HEK293 (cell line): ENCODE measurements around the gene ADRA2C.

ENCODE experiments used
- CTCF ChIA-PET: fragments of 350-600 bp; formaldehyde crosslinking; extraction: SDS; loops from one replicate; lab custom pipeline; 2021; ENCODE audit warnings: antibody characterized with exemption; lab: Yijun Ruan, JAX
- POLR2A ChIA-PET: fragments of 300-600 bp; formaldehyde crosslinking; extraction: SDS; loops from one replicate; lab custom pipeline; 2020; ENCODE audit warnings: antibody characterized with exemption, inconsistent platforms; lab: Yijun Ruan, JAX
- H3K27ac ChIP-seq: fragments of 200-500 bp; sonication (Bioruptor generic); 2 replicates; pipeline ENCODE4 v1.5.1; 2014; ENCODE audit warnings: low read depth, low read length, control low read depth, inconsistent platforms; ENCODE audit errors: extremely low read depth
- H3K36me3 ChIP-seq, 2 experiments: fragments of 200-500 bp in 1 of 2; sonication (Bioruptor generic) in 1 of 2; 1 replicate in 1 of 2; 2 replicates in 1 of 2; pipeline ENCODE4 v1.5.1; 2014 to 2017; ENCODE audit warnings: inconsistent platforms in 2 of 2, low read length in 2 of 2; ENCODE audit not compliant: control insufficient read depth in 2 of 2, insufficient read depth in 1 of 2
- H3K4me1 ChIP-seq: fragments of 200-500 bp; sonication (Bioruptor generic); 2 replicates; pipeline ENCODE4 v1.5.1; 2014; ENCODE audit warnings: mild to moderate bottlenecking, low read length, inconsistent platforms; ENCODE audit not compliant: control insufficient read depth, insufficient read depth
- H3K4me3 ChIP-seq: 2 replicates; pipeline ENCODE4 v1.5.1; 2011; ENCODE audit warnings: low read depth, mild to moderate bottlenecking, control low read depth, low read length, moderate library complexity
- H3K9me3 ChIP-seq: fragments of 200-500 bp; sonication (Bioruptor generic); 2 replicates; pipeline ENCODE4 v1.5.1; 2014; ENCODE audit warnings: low read depth, low read length, inconsistent platforms; ENCODE audit not compliant: control insufficient read depth, insufficient read depth
- RBAK ChIP-seq: fragments of 450-650 bp; formaldehyde crosslinking; IDR thresholded peaks from 2 replicates; pipeline ENCODE4 v1.5.1; 2016; ENCODE audit warnings: missing biosample characterization, missing genetic modification characterization
- YY2 ChIP-seq: fragments of 450-650 bp; formaldehyde crosslinking; IDR thresholded peaks from 2 replicates; pipeline ENCODE4 v1.5.1; 2016; ENCODE audit warnings: missing biosample characterization, missing genetic modification characterization
- ZBTB1 ChIP-seq: fragments of 450-650 bp; formaldehyde crosslinking; IDR thresholded peaks from 2 replicates; pipeline ENCODE4 v1.5.1; 2016; ENCODE audit warnings: missing biosample characterization, missing genetic modification characterization
- ZBTB20 ChIP-seq: fragments of 450-650 bp; formaldehyde crosslinking; IDR thresholded peaks from 2 replicates; pipeline ENCODE4 v1.5.1; 2016; ENCODE audit warnings: missing biosample characterization, missing genetic modification characterization
- ZBTB21 ChIP-seq: fragments of 450-650 bp; formaldehyde crosslinking; IDR thresholded peaks from 2 replicates; pipeline ENCODE4 v1.5.1; 2017; ENCODE audit warnings: missing biosample characterization, missing genetic modification characterization
- ZNF146 ChIP-seq: fragments of 450-650 bp; formaldehyde crosslinking; IDR thresholded peaks from 2 replicates; pipeline ENCODE4 v1.5.1; 2016; ENCODE audit warnings: missing biosample characterization, missing genetic modification characterization
- ZNF211 ChIP-seq: fragments of 450-650 bp; formaldehyde crosslinking; IDR thresholded peaks from 2 replicates; pipeline ENCODE4 v1.5.1; 2016; ENCODE audit warnings: low read depth, missing biosample characterization, missing genetic modification characterization
- ZNF311 ChIP-seq: fragments of 450-650 bp; formaldehyde crosslinking; IDR thresholded peaks from 2 replicates; pipeline ENCODE4 v1.5.1; 2017; ENCODE audit warnings: missing biosample characterization, missing genetic modification characterization, borderline replicate concordance
- ZNF416 ChIP-seq: fragments of 450-650 bp; formaldehyde crosslinking; IDR thresholded peaks from 2 replicates; pipeline ENCODE4 v1.5.1; 2016; ENCODE audit warnings: missing biosample characterization, missing genetic modification characterization
- ZNF423 ChIP-seq: fragments of 450-650 bp; formaldehyde crosslinking; IDR thresholded peaks from 2 replicates; pipeline ENCODE4 v1.5.1; 2016; ENCODE audit warnings: missing biosample characterization, missing genetic modification characterization
- ZNF48 ChIP-seq: fragments of 450-650 bp; formaldehyde crosslinking; IDR thresholded peaks from 2 replicates; pipeline ENCODE4 v1.5.1; 2016; ENCODE audit warnings: missing biosample characterization, missing genetic modification characterization
- ZNF501 ChIP-seq: fragments of 450-650 bp; formaldehyde crosslinking; IDR thresholded peaks from 2 replicates; pipeline ENCODE4 v1.5.1; 2016; ENCODE audit warnings: missing biosample characterization, missing genetic modification characterization
- ZNF658 ChIP-seq: fragments of 450-650 bp; formaldehyde crosslinking; IDR thresholded peaks from 2 replicates; pipeline ENCODE4; 2016; ENCODE audit warnings: missing biosample characterization, missing genetic modification characterization
- ZNF76 ChIP-seq: fragments of 450-650 bp; formaldehyde crosslinking; IDR thresholded peaks from 2 replicates; pipeline ENCODE4; 2016; ENCODE audit warnings: low read depth, missing biosample characterization, missing genetic modification characterization, borderline replicate concordance
- TF ChIP-seq, protein P1 (sequence below): fragments of 450-650 bp; formaldehyde crosslinking; IDR thresholded peaks from 2 replicates; pipeline ENCODE4 v1.5.1; 2016; ENCODE audit warnings: missing biosample characterization, missing genetic modification characterization, borderline replicate concordance
- TF ChIP-seq, protein P2 (sequence below): fragments of 450-650 bp; formaldehyde crosslinking; IDR thresholded peaks from 2 replicates; pipeline ENCODE4 v1.5.1; 2016; ENCODE audit warnings: missing biosample characterization, missing genetic modification characterization
- TF ChIP-seq, protein P3 (sequence below): fragments of 450-650 bp; formaldehyde crosslinking; IDR thresholded peaks from 2 replicates; pipeline ENCODE4 v1.5.1; 2016; ENCODE audit warnings: missing biosample characterization, missing genetic modification characterization
- TF ChIP-seq, protein P4 (sequence below): fragments of 450-650 bp; formaldehyde crosslinking; IDR thresholded peaks from 2 replicates; pipeline ENCODE4 v1.5.1; 2016; ENCODE audit warnings: missing biosample characterization, missing genetic modification characterization

The ADRA2C gene

DNA sequence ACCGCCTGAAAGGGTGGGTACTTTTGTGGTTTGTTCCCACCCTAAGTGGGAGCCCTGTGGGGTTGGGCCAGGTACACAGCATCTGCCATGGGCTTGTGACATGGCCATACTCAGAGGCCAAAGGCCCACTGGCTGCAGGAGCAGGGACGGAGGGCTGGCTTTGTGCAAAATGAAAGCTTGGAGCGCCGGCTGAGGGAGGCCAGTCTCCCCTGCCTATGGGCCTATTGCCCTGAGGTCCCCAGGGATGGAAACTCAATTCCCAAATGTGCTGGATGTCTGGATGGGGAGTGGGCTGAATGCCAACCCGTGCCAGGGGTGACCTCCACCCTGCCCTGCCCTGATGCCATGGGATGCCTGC, 10.8 kb downstream of the ADRA2C start:
- CTCF ChIA-PET: no interaction called here
- H3K4me3 ChIP-seq: no peak overlapping the region
- TF ChIP-seq, protein P1, sequence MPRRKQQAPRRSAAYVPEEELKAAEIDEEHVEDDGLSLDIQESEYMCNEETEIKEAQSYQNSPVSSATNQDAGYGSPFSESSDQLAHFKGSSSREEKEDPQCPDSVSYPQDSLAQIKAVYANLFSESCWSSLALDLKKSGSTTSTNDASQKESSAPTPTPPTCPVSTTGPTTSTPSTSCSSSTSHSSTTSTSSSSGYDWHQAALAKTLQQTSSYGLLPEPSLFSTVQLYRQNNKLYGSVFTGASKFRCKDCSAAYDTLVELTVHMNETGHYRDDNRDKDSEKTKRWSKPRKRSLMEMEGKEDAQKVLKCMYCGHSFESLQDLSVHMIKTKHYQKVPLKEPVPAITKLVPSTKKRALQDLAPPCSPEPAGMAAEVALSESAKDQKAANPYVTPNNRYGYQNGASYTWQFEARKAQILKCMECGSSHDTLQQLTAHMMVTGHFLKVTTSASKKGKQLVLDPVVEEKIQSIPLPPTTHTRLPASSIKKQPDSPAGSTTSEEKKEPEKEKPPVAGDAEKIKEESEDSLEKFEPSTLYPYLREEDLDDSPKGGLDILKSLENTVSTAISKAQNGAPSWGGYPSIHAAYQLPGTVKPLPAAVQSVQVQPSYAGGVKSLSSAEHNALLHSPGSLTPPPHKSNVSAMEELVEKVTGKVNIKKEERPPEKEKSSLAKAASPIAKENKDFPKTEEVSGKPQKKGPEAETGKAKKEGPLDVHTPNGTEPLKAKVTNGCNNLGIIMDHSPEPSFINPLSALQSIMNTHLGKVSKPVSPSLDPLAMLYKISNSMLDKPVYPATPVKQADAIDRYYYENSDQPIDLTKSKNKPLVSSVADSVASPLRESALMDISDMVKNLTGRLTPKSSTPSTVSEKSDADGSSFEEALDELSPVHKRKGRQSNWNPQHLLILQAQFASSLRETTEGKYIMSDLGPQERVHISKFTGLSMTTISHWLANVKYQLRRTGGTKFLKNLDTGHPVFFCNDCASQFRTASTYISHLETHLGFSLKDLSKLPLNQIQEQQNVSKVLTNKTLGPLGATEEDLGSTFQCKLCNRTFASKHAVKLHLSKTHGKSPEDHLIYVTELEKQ (tag by site-specific recombination): no peak
- no peak for TF ChIP-seq YY2 (tag by site-specific recombination)
- H3K36me3 ChIP-seq: no peaks in the 10 kb centered on the region
- no peaks in the 10 kb centered on the region for H3K4me1 ChIP-seq
- H3K9me3 ChIP-seq: no peaks in the 10 kb centered on the region
- POLR2A ChIA-PET: no interaction called here
- no peak overlapping the region for H3K27ac ChIP-seq

DNA sequence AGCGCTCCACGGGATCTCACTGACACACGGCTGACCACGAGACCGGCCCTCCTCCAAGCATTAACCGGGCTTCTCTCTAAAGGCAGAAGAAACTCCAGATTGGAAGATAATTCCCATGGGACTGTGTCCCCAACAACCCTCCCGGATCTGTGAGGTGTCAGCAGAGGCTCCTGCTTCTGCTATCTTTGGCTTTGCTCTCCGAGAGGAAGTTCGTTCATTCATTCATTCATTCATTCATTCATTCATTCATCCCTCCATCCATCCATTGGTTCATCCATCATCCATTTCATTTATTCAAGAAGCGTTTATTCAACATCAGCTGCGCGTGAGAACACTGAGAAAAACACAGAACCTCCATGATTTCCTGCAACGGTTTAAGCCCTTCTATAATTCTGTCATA, 11.5 kb downstream of the ADRA2C start:
- H3K4me1 ChIP-seq: no peaks in the 10 kb centered on the region
- no peak overlapping the region for H3K4me3 ChIP-seq
- no peak for TF ChIP-seq ZBTB1 (tag by site-specific recombination)
- no peak for TF ChIP-seq RBAK
- TF ChIP-seq ZNF311 (tag by site-specific recombination): no peak
- TF ChIP-seq, protein P2, sequence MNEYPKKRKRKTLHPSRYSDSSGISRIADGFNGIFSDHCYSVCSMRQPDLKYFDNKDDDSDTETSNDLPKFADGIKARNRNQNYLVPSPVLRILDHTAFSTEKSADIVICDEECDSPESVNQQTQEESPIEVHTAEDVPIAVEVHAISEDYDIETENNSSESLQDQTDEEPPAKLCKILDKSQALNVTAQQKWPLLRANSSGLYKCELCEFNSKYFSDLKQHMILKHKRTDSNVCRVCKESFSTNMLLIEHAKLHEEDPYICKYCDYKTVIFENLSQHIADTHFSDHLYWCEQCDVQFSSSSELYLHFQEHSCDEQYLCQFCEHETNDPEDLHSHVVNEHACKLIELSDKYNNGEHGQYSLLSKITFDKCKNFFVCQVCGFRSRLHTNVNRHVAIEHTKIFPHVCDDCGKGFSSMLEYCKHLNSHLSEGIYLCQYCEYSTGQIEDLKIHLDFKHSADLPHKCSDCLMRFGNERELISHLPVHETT (tag by site-specific recombination): no peak
- TF ChIP-seq ZNF501 (tag by site-specific recombination): no peak
- TF ChIP-seq ZBTB20 (tag by site-specific recombination): no peak
- no peak for TF ChIP-seq ZNF211 (tag by site-specific recombination)
- no peak for TF ChIP-seq ZBTB21
- no peak for TF ChIP-seq ZNF146 (tag by site-specific recombination)
- no peak for TF ChIP-seq ZNF76 (tag by site-specific recombination)
- TF ChIP-seq, protein P3, sequence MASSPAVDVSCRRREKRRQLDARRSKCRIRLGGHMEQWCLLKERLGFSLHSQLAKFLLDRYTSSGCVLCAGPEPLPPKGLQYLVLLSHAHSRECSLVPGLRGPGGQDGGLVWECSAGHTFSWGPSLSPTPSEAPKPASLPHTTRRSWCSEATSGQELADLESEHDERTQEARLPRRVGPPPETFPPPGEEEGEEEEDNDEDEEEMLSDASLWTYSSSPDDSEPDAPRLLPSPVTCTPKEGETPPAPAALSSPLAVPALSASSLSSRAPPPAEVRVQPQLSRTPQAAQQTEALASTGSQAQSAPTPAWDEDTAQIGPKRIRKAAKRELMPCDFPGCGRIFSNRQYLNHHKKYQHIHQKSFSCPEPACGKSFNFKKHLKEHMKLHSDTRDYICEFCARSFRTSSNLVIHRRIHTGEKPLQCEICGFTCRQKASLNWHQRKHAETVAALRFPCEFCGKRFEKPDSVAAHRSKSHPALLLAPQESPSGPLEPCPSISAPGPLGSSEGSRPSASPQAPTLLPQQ (tag by site-specific recombination): no peak
- TF ChIP-seq, protein P4, sequence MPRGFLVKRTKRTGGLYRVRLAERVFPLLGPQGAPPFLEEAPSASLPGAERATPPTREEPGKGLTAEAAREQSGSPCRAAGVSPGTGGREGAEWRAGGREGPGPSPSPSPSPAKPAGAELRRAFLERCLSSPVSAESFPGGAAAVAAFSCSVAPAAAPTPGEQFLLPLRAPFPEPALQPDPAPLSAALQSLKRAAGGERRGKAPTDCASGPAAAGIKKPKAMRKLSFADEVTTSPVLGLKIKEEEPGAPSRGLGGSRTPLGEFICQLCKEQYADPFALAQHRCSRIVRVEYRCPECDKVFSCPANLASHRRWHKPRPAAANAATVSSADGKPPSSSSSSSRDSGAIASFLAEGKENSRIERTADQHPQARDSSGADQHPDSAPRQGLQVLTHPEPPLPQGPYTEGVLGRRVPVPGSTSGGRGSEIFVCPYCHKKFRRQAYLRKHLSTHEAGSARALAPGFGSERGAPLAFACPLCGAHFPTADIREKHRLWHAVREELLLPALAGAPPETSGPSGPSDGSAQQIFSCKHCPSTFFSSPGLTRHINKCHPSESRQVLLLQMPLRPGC: no peak
- no peak for TF ChIP-seq ZNF48 (tag by site-specific recombination)
- no peak for TF ChIP-seq ZNF423 (tag by site-specific recombination)
- TF ChIP-seq ZNF658: no peak
- TF ChIP-seq ZNF416 (tag by site-specific recombination): no peak
- no peaks in the 10 kb centered on the region for H3K36me3 ChIP-seq
- no peak overlapping the region for H3K27ac ChIP-seq
- CTCF ChIA-PET: no interaction called here
- POLR2A ChIA-PET: no interaction called here
- no peaks in the 10 kb centered on the region for H3K9me3 ChIP-seq
